GM18519 (cell line): ENCODE data around the gene C19orf67.

ENCODE experiments used
- ATAC-seq: cut with Tn5 transposase; IDR thresholded peaks from one replicate; pipeline ENCODE4 v1.9.1; 2021; ENCODE audit warnings: mild to moderate bottlenecking, moderate library complexity; ENCODE audit not compliant: unreplicated experiment, low FRiP score

The C19orf67 gene

GRCh38 chr19:14085309-14085995 lies at the start of gene C19orf67:
Gene C19orf67, minus strand, starts transcription at chr19:14085783. Its CDS starts 156 bp downstream, at chr19:14085627.
- no peak for ATAC-seq

- ATAC-seq, result no peak
These were observed 49.8 kb upstream of the C19orf67 start for GRCh38 chr19:14135355-14135754.

- ATAC-seq, result no peak
These were observed 42.4 kb upstream of the C19orf67 start for GRCh38 chr19:14127929-14128509.

GRCh38 chr19:14127176-14127575 lies 41.6 kb upstream of the C19orf67 start:
- ATAC-seq, result no peak

GRCh38 chr19:14122924-14123323 lies 37.3 kb upstream of the C19orf67 start:
- ATAC-seq, result no peak

GRCh38 chr19:14120497-14120780 lies 34.9 kb upstream of the C19orf67 start:
- no peak for ATAC-seq

- no peak for ATAC-seq
These were observed 34.3 kb upstream of the C19orf67 start for GRCh38 chr19:14119644-14120496.

- ATAC-seq, result no peak
These were observed 33.6 kb upstream of the C19orf67 start for GRCh38 chr19:14119146-14119545.

- peak; percentile 25 for ATAC-seq
These were observed 32.8 kb upstream of the C19orf67 start for GRCh38 chr19:14118165-14119051.

GRCh38 chr19:14117668-14118164 lies 32.1 kb upstream of the C19orf67 start, which contains the start of gene PRKACA:
Gene PRKACA, minus strand, starts transcription at chr19:14117762. Its CDS starts 215 bp downstream, at chr19:14117547.
- ATAC-seq, result peak; percentile 78

- no peak for ATAC-seq
These were observed 31.5 kb upstream of the C19orf67 start for GRCh38 chr19:14116918-14117578.

GRCh38 chr19:14116525-14116917 lies 30.9 kb upstream of the C19orf67 start:
- no peak for ATAC-seq

- no peak for ATAC-seq
These were observed 30.2 kb upstream of the C19orf67 start for GRCh38 chr19:14115756-14116155.

- no peak for ATAC-seq
These were observed 29.3 kb upstream of the C19orf67 start for GRCh38 chr19:14114854-14115253.

- ATAC-seq, result no peak
These were observed 28.9 kb upstream of the C19orf67 start for GRCh38 chr19:14114439-14114838.

GRCh38 chr19:14113762-14114414 lies 28.3 kb upstream of the C19orf67 start:
- ATAC-seq, result no peak

- ATAC-seq, result no peak
These were observed 27.3 kb upstream of the C19orf67 start for GRCh38 chr19:14112809-14113385.

- no peak for ATAC-seq
These were observed 26.6 kb upstream of the C19orf67 start for GRCh38 chr19:14112051-14112808.
